NCI-H526 treated with DMSO at 0.1 percent for 48 hours (cell line): ENCODE data around the gene MISFA.
A peak's percentile ranks its signal among the peaks of the same experiment; 100 is the strongest.
"Not testable (repeated sequence)": the region's sequence is repeated elsewhere in the genome, so short reads cannot be mapped to it uniquely, and the experiment has no call there.

Source experiments
- DNase-seq: peaks from one replicate; lab custom pipeline; 2025; lab: John Stamatoyannopoulos, UW

The MISFA gene

GRCh38 chr11:18599739-18600230 lies at the start of gene MISFA:
MISFA (plus strand) TSS chr11:18599789; CDS start chr11:18599929, 140 bp downstream.
- no peak for DNase-seq

GRCh38 chr11:18563090-18563730 lies 36.4 kb upstream of the MISFA start:
- no peak for DNase-seq

- no peak for DNase-seq
Measured at GRCh38 chr11:18564149-18564548, 35.4 kb upstream of the MISFA start.

GRCh38 chr11:18566406-18566805 lies 33.2 kb upstream of the MISFA start:
- DNase-seq, result no peak

GRCh38 chr11:18567081-18567480 lies 32.5 kb upstream of the MISFA start:
- DNase-seq, result no peak

GRCh38 chr11:18575361-18575760 lies 24.2 kb upstream of the MISFA start:
- no peak for DNase-seq

GRCh38 chr11:18578975-18579598 lies 20.5 kb upstream of the MISFA start:
- no peak for DNase-seq

- no peak for DNase-seq
Measured at GRCh38 chr11:18580113-18580766, 19.3 kb upstream of the MISFA start.

- DNase-seq, result no peak
Measured at GRCh38 chr11:18581825-18582224, 17.8 kb upstream of the MISFA start.

GRCh38 chr11:18588297-18589252 lies 11.0 kb upstream of the MISFA start, which contains the start of gene UEVLD:
UEVLD (minus strand) TSS chr11:18588734; CDS start chr11:18588654, 80 bp downstream.
- DNase-seq, result peak; percentile 80

- no peak for DNase-seq
Measured at GRCh38 chr11:18590571-18590970, 9.0 kb upstream of the MISFA start.

- not testable (repeated sequence) for DNase-seq
Measured at GRCh38 chr11:18594088-18594487, 5.5 kb upstream of the MISFA start.

GRCh38 chr11:18594999-18595749 lies 4.4 kb upstream of the MISFA start:
- no peak for DNase-seq

- DNase-seq, result no peak
Measured at GRCh38 chr11:18600915-18601569, 1.5 kb downstream of the MISFA start.

GRCh38 chr11:18608376-18608775 lies 8.8 kb downstream of the MISFA start:
- no peak for DNase-seq

GRCh38 chr11:18611196-18611595 lies 11.6 kb downstream of the MISFA start:
- no peak for DNase-seq

- no peak for DNase-seq
Measured at GRCh38 chr11:18612394-18612793, 12.8 kb downstream of the MISFA start.

GRCh38 chr11:18614667-18615066 lies 15.1 kb downstream of the MISFA start:
- no peak for DNase-seq

- DNase-seq, result no peak
Measured at GRCh38 chr11:18615628-18616392, 16.2 kb downstream of the MISFA start.
